GM19452 (cell line): ENCODE results near the gene SLC25A26.

ENCODE experiments used
- ATAC-seq: cut with Tn5 transposase; IDR thresholded peaks from one replicate; pipeline ENCODE4 v1.9.1; 2021; ENCODE audit not compliant: unreplicated experiment

Gene SLC25A26

DNA sequence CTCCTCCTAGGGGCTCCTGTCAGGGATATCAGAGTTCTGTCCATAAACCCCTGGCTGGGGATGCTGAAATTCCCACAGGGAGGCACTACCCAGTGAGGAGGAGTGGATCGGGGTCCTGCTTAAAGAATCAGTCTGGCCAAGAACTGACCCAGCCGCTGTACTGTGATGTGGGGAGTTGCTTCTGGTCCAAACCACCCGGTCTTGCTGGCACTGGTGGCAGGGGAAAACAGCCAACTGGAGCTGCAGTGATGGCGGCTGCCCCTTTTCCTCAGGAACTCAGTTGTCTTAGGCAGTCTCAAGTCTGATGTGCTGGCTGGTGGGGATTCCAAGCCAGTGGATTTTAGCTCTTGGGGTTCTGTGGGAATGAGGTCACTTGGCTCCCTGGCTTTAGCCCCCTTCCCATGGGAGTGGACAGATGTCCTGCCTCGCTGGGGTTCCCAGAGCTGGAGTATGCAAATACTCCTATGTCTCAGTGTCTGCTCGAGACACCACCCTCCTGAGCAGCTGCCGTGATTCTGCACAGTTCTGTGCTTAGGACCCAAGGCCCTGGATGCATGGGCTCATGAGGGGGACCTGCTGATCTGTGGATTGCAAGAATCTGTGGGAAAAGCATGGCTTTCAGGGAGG lies 97.1 kb downstream of the SLC25A26 start:
- ATAC-seq = no peak

DNA sequence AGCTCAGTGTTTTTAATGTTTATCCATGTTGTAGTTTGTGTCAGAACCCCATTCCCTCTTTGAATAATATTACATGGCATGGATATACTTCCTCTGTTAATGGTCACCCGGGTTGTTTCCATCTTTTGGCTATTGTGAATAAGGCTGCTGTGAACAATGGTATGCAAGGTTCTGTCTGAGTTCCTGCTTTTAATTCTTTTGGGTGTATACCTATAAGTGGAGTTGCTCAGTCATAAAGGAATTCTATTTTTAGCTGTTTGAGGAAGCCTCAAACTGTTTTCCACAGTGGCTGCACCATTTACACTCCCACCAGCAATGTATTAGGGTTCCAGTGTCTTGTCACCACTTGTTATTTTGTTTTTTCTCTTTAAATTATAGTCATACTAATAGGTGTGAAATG lies 99.6 kb downstream of the SLC25A26 start:
- ATAC-seq = no peak

DNA sequence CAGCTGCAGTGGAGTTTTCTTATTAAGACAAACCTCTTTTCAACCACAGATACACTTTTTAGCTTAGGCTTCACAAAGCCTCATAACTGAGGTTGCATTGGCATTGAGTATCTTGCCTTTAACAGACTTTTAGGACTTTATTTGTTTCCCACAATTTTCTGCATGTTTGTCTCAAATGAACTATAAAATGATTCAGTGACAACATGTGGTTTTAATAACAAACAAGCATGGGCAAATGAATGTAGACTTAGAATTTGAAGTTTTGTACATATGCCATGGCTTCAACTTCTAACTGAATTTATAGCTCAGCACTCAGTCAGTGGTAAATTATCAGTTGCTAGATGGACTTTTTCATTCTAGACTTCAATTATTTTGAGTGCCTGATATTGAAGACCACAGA lies 101.6 kb downstream of the SLC25A26 start:
- no peak for ATAC-seq

- no peak for ATAC-seq
These were observed 105.5 kb downstream of the SLC25A26 start for GRCh38 chr3:66326340-66326739.

GRCh38 chr3:66335671-66336070 lies 114.9 kb downstream of the SLC25A26 start:
- no peak for ATAC-seq

DNA sequence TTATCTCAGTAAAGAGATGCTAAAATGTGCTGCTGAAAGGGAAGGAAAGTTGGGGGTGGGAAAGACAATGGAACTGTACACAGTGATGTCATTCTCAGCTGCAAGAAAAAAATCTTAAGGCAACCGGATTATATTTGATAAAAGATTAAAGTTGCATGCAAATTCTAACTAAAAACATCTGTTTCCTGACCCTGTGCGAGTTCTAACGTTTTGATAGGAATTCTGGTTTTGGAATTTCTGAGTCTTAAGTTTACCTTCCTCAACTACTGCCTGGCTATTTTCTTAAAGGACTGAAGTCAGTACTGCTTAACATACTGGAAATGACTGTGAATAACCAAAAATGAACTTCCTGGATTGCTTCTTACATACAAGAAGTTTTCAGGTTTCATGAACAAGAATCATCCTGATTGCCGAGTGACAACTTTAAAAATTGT lies 115.5 kb downstream of the SLC25A26 start:
- ATAC-seq = no peak

- ATAC-seq = no peak
These were observed 118.1 kb downstream of the SLC25A26 start for GRCh38 chr3:66338927-66339326.

GRCh38 chr3:66342717-66343356 lies 122.0 kb downstream of the SLC25A26 start:
- ATAC-seq = no peak

DNA sequence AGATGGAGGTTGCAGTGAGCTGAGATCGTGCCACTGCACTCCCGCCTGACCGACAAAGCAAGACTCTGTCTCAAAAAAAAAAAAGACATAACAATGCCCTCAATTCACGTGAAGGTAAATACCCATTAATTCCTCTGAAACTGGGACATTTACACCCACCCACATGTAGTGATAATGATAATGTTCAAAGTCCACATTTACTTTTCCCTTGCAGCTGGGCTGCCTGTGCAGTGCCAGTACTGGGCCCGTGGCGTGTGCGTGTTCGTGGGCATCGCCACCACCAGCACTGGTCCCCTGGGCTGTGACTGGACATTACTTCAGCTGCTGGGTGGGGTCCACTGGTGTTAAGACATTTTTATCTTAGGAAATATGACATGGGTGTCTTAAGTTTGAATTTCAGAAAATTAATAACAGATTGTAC lies 123.6 kb downstream of the SLC25A26 start:
- no peak for ATAC-seq

DNA sequence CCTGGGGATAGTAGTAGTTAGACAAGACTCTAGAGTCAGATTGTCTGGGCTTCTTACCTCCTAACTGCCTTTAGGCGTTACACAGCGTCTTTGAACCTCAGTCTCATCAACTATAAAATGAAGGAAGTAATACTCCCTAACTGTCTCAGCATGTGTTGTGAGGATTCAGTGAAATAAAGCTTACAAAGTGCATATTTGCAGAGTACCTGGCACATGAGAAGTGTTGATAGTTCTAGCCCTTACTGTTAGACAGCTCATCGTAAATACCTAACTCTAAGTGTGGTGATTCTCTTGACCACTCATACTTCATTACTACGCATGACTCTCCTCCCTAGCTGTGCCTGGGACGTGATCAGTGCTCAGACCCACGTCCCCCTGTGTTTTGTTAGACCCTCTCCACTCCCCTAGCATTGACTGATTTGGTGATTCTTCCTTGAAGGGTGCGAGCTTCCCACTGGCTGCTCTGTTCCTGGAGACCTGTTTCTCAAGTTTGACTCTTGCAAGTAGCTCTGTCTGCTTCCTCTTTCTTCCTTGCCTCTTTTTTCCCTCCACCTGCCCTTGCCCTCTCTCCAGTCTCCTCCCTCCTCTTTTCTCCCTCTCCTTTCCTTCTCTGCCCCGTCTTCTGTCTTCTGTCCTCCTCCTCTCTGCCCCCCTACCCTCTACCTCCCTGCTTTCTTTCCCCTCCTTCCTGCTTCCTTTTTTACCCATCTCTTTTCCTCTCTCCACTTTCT lies 124.2 kb downstream of the SLC25A26 start:
- ATAC-seq = no peak

DNA sequence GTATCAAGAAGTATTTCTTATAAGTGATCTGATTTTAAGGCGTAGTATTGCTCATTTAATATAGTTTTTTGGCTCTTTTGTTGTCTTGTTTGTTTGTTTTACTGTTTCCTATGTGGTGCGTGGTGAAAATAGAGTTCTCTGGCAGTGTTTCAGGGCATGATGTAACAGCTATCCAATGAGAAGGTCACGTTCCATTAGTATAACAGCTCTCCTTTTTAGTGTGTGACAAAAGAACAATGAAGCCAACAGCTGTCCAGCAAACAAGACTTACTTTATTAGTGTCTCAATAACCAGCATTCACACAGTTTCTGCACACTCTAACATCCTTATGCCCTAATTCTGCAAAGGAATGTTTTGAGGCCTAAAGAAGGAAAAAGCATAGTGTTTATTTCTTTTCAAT lies 127.9 kb downstream of the SLC25A26 start:
- ATAC-seq = no peak

DNA sequence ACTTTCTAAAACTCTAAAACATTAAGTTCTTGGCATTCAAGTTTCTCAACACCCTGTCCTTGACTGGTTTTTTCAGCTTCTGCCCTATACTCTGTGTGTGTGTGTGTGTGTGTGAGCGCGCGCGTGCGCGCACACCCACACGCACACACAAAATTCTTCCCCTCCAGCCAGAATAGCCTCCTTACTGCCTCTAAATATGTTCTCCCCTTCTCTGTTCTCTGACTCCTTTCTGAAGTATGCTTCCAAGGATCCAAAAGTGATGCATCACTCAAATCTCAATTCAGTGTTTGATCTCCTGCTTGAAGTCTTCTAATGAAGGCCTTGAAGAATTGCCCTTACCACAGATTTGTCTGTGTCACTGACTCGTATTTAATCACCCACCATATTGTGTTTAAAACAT lies 129.8 kb downstream of the SLC25A26 start:
- no peak for ATAC-seq

DNA sequence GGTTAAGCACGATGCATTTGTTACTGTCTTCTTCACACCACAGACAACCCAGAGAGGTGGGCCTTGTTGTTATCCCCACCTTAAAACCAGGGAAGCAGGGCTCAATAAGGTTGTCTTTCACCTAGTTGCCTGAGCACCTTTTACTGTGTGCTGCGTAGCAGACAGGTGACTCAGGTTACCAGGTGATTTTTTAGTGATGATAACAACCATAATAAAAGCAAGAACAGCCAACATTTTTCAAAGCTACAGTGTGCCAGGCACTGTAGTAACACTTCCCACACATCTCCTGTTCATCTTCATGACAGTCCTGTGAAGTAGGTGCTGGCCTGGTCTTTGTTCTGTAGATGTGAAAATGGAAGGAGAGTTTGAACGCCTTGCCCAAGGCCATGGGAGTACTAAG lies 132.2 kb downstream of the SLC25A26 start:
- ATAC-seq = no peak

DNA sequence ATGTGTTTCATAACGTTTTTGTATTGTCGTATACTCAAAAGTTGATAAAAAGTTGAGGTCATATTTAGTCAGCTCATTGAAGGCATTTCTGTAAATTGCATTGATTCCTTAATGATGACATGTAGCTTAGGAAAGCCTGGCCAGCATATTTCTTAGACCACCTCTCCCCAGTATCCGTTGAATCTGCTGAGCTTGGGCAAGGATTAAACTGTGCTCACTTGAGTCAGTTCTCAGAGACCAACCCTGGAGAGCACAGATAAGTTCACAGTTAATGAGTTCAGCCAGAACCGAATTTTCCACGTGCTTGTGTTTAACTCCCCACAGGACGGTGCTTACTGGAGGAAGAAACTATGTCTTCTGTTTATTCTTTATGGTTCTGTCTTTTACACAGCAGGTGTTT lies 132.7 kb downstream of the SLC25A26 start:
- no peak for ATAC-seq

GRCh38 chr3:66354001-66354400 lies 133.2 kb downstream of the SLC25A26 start:
- no peak for ATAC-seq

- no peak for ATAC-seq
These were observed 134.6 kb downstream of the SLC25A26 start for GRCh38 chr3:66355394-66355793.

DNA sequence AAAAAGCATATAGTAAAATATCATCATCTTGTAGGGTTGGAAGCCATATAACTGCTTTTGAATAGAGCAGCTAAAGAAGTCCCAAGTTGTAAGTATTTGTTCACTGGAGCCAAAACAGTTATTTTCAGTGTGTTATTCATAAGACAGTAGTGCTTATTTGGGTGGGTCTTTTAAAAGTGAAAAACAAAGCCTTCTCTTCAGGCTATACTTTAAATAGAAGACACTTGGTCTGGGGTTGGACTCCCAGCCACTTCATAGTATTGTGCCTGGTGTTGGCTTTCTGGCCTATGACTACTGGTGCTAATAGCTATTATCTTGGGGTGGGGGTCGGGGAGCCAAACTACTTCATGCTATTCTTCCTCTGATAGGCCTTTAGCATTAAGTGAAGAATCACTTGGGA lies 135.2 kb downstream of the SLC25A26 start:
- ATAC-seq = no peak

- no peak for ATAC-seq
These were observed 140.6 kb downstream of the SLC25A26 start for GRCh38 chr3:66361356-66361755.

- ATAC-seq = no peak
These were observed 141.7 kb downstream of the SLC25A26 start for GRCh38 chr3:66362541-66362941.

GRCh38 chr3:66363148-66363547 lies 142.3 kb downstream of the SLC25A26 start:
- no peak for ATAC-seq

DNA sequence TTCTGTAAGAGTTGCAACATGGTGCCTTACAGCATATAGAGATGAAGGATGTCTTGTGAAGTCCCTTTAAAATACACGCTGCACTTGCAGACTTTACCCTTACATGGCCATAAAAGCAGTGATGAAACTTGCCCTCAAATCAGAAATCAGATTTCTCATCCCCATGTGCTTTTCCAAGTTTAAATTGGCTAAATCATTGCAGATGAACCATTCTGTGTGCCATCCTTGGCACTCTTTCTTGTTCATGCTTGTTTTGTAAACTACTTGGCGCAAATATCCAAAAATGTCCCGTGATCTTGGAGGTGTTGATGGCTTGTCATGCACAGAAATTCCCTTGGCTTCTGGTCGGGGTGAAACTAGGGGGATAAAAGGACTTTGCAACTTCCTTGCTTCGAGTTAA lies 144.3 kb downstream of the SLC25A26 start:
- no peak for ATAC-seq

- no peak for ATAC-seq
These were observed 145.9 kb downstream of the SLC25A26 start for GRCh38 chr3:66366747-66367146.
